ENCODE measurements around the gene BCDIN3D. TPM values are rescaled to one million over a fixed set of nuclear protein-coding genes. Genes with fewer than 3 reads are reported as not detected.

BCDIN3D gene
- total and polyA plus RNA-seq, 10 of the 15 experiments (the other 5 are each of a cell fraction or from before 2014, with no cell fraction given) = 3.7 to 7.2 (median 6.4) TPM

DNA sequence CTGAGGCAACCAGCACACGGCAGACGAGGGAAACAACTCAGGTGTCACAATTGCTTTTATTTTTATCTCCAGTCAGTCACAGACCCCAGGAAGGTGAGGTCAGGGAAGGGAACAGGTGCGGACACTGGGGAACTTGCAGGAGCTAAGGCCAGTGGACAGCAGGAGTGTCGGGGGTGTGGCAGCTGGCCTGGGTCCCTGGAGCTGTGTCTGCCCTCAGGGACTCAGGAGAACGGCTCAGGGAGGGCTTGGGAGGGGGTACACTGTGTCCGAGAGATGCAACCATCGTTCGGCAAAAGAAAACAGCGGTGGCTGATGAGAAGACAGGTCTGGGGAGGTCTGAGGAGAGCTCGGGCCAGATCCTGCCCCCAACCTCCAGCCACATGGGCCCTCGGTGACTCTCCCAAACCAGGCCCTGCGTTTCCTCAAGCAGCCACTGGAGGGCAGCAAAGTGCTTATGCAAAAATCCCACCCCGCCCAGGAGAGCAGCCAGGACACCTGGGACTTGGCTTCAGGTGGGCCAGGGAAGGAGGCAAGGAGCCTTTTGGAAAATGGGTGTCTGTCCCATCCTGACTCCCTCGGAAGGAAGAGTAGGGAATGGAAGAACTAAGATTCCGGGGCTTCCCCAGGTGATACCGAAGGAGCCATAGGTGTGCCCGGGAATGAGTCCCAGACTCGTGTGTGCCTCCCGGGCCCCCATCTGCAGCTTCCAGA, 24.1 kb upstream of the BCDIN3D start (continued):
- TF ChIP-seq, protein P1, sequence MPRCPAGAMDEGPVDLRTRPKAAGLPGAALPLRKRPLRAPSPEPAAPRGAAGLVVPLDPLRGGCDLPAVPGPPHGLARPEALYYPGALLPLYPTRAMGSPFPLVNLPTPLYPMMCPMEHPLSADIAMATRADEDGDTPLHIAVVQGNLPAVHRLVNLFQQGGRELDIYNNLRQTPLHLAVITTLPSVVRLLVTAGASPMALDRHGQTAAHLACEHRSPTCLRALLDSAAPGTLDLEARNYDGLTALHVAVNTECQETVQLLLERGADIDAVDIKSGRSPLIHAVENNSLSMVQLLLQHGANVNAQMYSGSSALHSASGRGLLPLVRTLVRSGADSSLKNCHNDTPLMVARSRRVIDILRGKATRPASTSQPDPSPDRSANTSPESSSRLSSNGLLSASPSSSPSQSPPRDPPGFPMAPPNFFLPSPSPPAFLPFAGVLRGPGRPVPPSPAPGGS (IDR thresholded peaks at IDR 0.05; ENCODE audit: borderline replicate concordance, insufficient read depth, low read depth, low read length, poor library complexity, severe bottlenecking) = no peak
- no peak for TF ChIP-seq SRF (IDR thresholded peaks at IDR 0.05; ENCODE audit: low read depth in 2 of 2, low read length in 2 of 2)
- TF ChIP-seq, protein P2, sequence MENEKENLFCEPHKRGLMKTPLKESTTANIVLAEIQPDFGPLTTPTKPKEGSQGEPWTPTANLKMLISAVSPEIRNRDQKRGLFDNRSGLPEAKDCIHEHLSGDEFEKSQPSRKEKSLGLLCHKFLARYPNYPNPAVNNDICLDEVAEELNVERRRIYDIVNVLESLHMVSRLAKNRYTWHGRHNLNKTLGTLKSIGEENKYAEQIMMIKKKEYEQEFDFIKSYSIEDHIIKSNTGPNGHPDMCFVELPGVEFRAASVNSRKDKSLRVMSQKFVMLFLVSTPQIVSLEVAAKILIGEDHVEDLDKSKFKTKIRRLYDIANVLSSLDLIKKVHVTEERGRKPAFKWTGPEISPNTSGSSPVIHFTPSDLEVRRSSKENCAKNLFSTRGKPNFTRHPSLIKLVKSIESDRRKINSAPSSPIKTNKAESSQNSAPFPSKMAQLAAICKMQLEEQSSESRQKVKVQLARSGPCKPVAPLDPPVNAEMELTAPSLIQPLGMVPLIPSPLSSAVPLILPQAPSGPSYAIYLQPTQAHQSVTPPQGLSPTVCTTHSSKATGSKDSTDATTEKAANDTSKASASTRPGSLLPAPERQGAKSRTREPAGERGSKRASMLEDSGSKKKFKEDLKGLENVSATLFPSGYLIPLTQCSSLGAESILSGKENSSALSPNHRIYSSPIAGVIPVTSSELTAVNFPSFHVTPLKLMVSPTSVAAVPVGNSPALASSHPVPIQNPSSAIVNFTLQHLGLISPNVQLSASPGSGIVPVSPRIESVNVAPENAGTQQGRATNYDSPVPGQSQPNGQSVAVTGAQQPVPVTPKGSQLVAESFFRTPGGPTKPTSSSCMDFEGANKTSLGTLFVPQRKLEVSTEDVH (IDR thresholded peaks at IDR 0.05; ENCODE audit: low read depth, partially characterized antibody) = no peak
- no peak for TF ChIP-seq NR2C1 (IDR thresholded peaks at IDR 0.05)
- peak; percentile 98 for TF ChIP-seq POU2F2 (IDR thresholded peaks at IDR 0.05; ENCODE audit: borderline replicate concordance, low read depth, low read length)
- TF ChIP-seq, protein P3, sequence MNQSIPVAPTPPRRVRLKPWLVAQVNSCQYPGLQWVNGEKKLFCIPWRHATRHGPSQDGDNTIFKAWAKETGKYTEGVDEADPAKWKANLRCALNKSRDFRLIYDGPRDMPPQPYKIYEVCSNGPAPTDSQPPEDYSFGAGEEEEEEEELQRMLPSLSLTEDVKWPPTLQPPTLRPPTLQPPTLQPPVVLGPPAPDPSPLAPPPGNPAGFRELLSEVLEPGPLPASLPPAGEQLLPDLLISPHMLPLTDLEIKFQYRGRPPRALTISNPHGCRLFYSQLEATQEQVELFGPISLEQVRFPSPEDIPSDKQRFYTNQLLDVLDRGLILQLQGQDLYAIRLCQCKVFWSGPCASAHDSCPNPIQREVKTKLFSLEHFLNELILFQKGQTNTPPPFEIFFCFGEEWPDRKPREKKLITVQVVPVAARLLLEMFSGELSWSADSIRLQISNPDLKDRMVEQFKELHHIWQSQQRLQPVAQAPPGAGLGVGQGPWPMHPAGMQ (IDR thresholded peaks at IDR 0.05; ENCODE audit: borderline replicate concordance) = no peak
- TF ChIP-seq CEBPB (IDR thresholded peaks at IDR 0.05; ENCODE audit: borderline replicate concordance in 1 of 2, low read depth in 2 of 2, low read length in 2 of 2) = no peak
- TF ChIP-seq, protein P4, sequence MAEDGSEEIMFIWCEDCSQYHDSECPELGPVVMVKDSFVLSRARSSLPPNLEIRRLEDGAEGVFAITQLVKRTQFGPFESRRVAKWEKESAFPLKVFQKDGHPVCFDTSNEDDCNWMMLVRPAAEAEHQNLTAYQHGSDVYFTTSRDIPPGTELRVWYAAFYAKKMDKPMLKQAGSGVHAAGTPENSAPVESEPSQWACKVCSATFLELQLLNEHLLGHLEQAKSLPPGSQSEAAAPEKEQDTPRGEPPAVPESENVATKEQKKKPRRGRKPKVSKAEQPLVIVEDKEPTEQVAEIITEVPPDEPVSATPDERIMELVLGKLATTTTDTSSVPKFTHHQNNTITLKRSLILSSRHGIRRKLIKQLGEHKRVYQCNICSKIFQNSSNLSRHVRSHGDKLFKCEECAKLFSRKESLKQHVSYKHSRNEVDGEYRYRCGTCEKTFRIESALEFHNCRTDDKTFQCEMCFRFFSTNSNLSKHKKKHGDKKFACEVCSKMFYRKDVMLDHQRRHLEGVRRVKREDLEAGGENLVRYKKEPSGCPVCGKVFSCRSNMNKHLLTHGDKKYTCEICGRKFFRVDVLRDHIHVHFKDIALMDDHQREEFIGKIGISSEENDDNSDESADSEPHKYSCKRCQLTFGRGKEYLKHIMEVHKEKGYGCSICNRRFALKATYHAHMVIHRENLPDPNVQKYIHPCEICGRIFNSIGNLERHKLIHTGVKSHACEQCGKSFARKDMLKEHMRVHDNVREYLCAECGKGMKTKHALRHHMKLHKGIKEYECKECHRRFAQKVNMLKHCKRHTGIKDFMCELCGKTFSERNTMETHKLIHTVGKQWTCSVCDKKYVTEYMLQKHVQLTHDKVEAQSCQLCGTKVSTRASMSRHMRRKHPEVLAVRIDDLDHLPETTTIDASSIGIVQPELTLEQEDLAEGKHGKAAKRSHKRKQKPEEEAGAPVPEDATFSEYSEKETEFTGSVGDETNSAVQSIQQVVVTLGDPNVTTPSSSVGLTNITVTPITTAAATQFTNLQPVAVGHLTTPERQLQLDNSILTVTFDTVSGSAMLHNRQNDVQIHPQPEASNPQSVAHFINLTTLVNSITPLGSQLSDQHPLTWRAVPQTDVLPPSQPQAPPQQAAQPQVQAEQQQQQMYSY (CRISPR knock-in tag; IDR thresholded peaks at IDR 0.05) = no peak
- no peak for TF ChIP-seq FOXM1 (IDR thresholded peaks at IDR 0.05; ENCODE audit: low read depth, low read length)
- no peak for TF ChIP-seq BHLHE40 (IDR thresholded peaks at IDR 0.05; ENCODE audit: borderline replicate concordance in 1 of 2, low read depth in 2 of 2, low read length in 1 of 2)
- no peak for TF ChIP-seq HCFC1 (IDR thresholded peaks at IDR 0.05; ENCODE audit: low read length)
- no peak for TF ChIP-seq TCF12 (IDR thresholded peaks at IDR 0.05; ENCODE audit: low read depth, low read length)
- TF ChIP-seq ZBED1 (IDR thresholded peaks at IDR 0.05; ENCODE audit: borderline replicate concordance) = no peak
- TF ChIP-seq SMARCA5 (IDR thresholded peaks at IDR 0.05) = no peak
- TF ChIP-seq SUPT20H (IDR thresholded peaks at IDR 0.05; ENCODE audit: borderline replicate concordance, control insufficient read depth, low read depth, low read length) = no peak
- no peak for TF ChIP-seq TAF1 (IDR thresholded peaks at IDR 0.05; ENCODE audit: borderline replicate concordance, low read depth, low read length)
- TF ChIP-seq RUNX3 (IDR thresholded peaks at IDR 0.05; ENCODE audit: low read length) = 0 out of 2 replicates have a peak, but pooled peaks have one; percentile 15
- TF ChIP-seq YY1 (IDR thresholded peaks at IDR 0.05; ENCODE audit: low read depth, low read length) = 0 out of 2 replicates have a peak, but pooled peaks have one; percentile 42
- TF ChIP-seq SMC3 (IDR thresholded peaks at IDR 0.05; ENCODE audit: borderline replicate concordance, low read length) = peak; percentile 69
- no peak for TF ChIP-seq STAT1 (conservative IDR thresholded peaks at IDR 0.05)
- TF ChIP-seq SMAD1 (IDR thresholded peaks at IDR 0.05; ENCODE audit: low read depth, partially characterized antibody) = no peak
